Activated CD4-positive, alpha-beta T cell treated with anti-CD3 and anti-CD28 coated beads, Interleukin-2, amount 10 ng/mL, durations not matched to agents 24 days and 14 days (primary cell): ENCODE data around the gene VPREB3. TPM values are rescaled to one million over a fixed set of nuclear protein-coding genes. Genes with fewer than 3 reads are reported as not detected.
"Not testable (repeated sequence)": the region's sequence is repeated elsewhere in the genome, so short reads cannot be mapped to it uniquely, and the experiment has no call there.

Experiments used
- DNase-seq: peaks from one replicate; pipeline ENCODE4 v3.0.0; 2022
- H3K27ac Mint-ChIP-seq: one replicate; pipeline ENCODE4 v1.8.0; 2022; ENCODE audit warnings: mild to moderate bottlenecking, mixed read lengths
- H3K27me3 Mint-ChIP-seq: one replicate; pipeline ENCODE4 v1.8.0; 2022; ENCODE audit warnings: mixed read lengths
- H3K36me3 Mint-ChIP-seq: one replicate; pipeline ENCODE4 v1.8.0; 2022; ENCODE audit warnings: low read depth, mild to moderate bottlenecking, mixed read lengths
- H3K4me1 Mint-ChIP-seq: one replicate; pipeline ENCODE4 v1.8.0; 2021; ENCODE audit warnings: mixed read lengths
- H3K4me3 Mint-ChIP-seq: one replicate; pipeline ENCODE4 v1.8.0; 2022; ENCODE audit warnings: mild to moderate bottlenecking, moderate library complexity, mixed read lengths
- H3K9me3 Mint-ChIP-seq: one replicate; pipeline ENCODE4 v1.8.0; 2021; ENCODE audit warnings: mixed read lengths
- intact Hi-C: fragments of 100-400 bp; cut with micrococcal nuclease; formaldehyde crosslinking; loops from one replicate; pipeline ENCODE4 v1.15.1; 2023
- total RNA-seq: library from RNA; stranded (reverse); gene quantifications from 2 replicates; pipeline ENCODE4 v1.2.3, GENCODE V29; 2022

Gene VPREB3
- total RNA-seq, 1 donor from 2014 or later = not detected

DNA sequence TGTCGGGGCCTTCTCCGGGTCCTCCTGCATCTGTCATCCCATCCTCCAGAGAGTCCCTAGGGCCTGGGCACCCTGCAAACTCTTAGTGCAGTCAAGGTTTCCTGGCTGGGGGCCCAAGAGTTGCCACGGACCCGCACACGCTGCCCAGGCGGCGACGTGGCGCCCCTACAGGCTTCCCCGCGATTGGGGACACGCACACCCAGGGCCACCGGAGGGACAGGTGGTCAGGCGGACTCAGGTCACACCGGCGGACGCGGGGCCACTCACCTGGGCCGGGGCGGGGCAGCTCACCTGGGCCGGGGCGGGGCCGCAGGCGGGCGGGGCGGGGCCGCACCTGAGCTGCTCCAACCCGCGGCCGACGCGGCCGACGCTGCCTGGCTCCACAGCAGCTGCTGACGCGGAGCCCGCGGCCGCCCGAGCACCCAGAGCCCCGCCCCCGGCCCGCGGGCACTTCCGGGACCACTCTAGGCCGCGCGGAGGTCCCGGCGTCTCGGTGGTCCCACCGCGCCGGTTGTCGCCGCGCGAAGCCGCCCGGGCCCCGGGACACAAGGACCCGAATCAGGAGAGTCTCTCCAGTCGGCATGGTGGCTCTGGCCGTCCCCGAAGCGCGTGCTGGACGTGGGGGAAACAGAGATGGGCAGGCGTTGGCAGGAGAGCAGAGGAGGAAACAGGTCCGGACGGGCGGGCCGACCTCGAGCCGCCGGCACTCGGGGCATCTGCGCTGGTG is 3.3 kb downstream of the VPREB3 start, which contains the start of gene ZNF70:
Gene ZNF70 (minus strand): TSS at position 399 of the 727 bp plus-strand sequence. CDS start 5,972 bp downstream, outside the sequence.
- intact Hi-C loops = loop anchor here (5.0 kb wide), 1 partner anchor 44 kb away; no protein-coding TSS in a partner anchor
- Mint-ChIP-seq H3K27ac (peak within 1 kb of the TSS; percentile 77), H3K4me3 (peak within 1 kb of the TSS; percentile 85), H3K27me3 (peaks cover 5% of the 10 kb centered on the region), H3K9me3 (no peaks in the 10 kb centered on the region), H3K4me1 (peaks cover 15% of the 10 kb centered on the region), H3K36me3 (peaks cover 2% of the 10 kb centered on the region)
- peak; percentile 95 for DNase-seq

DNA sequence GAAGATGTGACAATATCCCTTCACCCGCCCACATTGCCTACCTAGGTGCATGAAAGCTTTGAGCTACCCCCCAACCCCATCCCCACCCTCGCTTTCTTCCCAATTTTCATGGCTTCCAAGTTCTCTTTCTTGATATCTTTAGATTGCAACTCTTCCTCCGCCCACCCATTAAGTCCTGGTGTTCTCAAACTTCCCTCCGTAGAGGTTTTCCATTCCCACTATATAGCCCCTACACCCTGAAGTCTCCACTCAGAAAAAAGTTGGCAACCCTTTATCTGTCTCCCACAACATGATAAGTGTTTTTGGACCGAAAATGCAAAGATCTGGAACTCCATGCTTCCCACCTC is 3.9 kb downstream of the VPREB3 start:
- peak overlapping the region; percentile 77 for H3K27ac Mint-ChIP-seq
- H3K9me3 Mint-ChIP-seq = peaks cover under 1% of the 10 kb centered on the region
- peaks cover 15% of the 10 kb centered on the region for H3K4me1 Mint-ChIP-seq
- intact Hi-C loops = loop anchor here (5.0 kb wide), 1 partner anchor 43 kb away; no protein-coding TSS in a partner anchor
- H3K27me3 Mint-ChIP-seq = peaks cover 5% of the 10 kb centered on the region
- H3K4me3 Mint-ChIP-seq = peak overlapping the region; percentile 85
- no peak for DNase-seq
- H3K36me3 Mint-ChIP-seq = peaks cover 3% of the 10 kb centered on the region

DNA sequence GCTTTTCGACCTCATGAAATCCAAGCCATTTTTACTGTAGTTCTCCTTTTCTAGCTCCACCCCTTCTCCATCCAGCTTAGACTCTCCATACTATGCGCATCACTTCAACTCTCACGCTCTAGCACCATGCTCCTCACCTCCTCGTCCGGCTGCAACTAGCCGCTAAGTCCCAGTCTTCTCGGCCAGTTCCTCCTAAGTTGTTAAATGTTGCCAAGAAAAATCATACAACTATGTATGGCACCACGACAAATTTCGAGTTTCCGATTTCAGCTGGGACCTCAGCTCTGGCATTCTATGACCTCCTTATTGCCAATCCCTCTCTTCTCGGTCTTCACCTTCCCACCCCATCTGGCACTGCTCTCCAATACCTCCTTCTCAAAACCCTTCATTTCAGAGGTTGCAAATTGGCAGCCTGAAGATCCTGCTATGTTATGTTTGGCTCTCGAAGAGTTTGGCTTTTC is 4.4 kb downstream of the VPREB3 start:
- intact Hi-C loops = loop anchor here (5.0 kb wide), 1 partner anchor 43 kb away; no protein-coding TSS in a partner anchor
- peak overlapping the region; percentile 85 for H3K4me3 Mint-ChIP-seq

DNA sequence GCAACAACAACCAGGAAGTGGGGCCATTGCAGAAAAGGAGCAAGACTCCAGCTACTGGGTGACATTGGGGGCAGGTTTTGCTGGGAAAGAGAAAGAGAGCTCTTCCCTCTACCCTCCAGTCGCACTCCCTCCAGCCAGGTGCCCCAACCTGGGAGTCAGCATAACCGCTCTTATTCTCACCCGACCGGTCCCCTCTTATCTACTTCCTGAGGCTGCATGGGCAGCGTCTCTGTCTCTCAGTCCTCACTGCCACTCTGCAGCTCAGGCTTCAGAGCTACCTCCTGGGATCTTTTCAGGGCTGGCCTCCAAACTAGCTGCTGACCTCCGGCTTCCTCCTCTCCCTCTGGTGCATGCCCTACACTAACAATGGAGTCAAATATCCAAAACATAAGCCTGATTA is 8.4 kb downstream of the VPREB3 start:
- no peak overlapping the region for H3K4me3 Mint-ChIP-seq
- H3K4me1 Mint-ChIP-seq = peaks cover 12% of the 10 kb centered on the region

More for the DNA sequence above, 4.4 kb downstream of the VPREB3 start:
- H3K9me3 Mint-ChIP-seq = peaks cover 5% of the 10 kb centered on the region
- H3K27ac Mint-ChIP-seq = no peak overlapping the region
- H3K27me3 Mint-ChIP-seq = peaks cover 5% of the 10 kb centered on the region
- H3K36me3 Mint-ChIP-seq = peaks cover 7% of the 10 kb centered on the region
- no peak for DNase-seq
- H3K4me1 Mint-ChIP-seq = peaks cover 15% of the 10 kb centered on the region

DNA sequence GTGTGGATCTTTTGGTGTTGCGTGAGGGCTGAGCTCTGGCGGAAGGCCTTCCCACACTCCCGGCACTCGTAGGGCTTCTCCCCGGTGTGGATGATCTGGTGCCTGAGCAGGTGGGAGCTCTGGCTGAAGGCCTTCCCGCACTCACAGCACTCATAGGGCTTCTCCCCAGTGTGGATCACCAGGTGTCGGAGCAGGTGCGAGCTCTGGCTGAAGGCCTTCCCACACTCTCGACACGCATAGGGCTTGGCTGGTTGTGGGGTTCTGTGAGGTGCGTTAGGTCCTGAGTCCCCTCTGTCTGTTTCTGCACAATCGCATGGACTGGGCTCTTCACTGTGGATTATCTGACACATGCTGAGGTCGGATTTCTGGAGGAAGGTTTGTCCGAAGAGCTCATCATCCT is 9.7 kb downstream of the VPREB3 start:
- Mint-ChIP-seq H3K36me3 (peaks cover 24% of the 10 kb centered on the region), H3K27me3 (no peaks in the 10 kb centered on the region), H3K4me3 (no peak overlapping the region), H3K4me1 (no peaks in the 10 kb centered on the region), H3K27ac (no peak overlapping the region), H3K9me3 (peaks cover 6% of the 10 kb centered on the region)
- DNase-seq = no peak
- intact Hi-C loops = no loop called here

More for the DNA sequence above, 8.4 kb downstream of the VPREB3 start:
- H3K36me3 Mint-ChIP-seq = peaks cover 24% of the 10 kb centered on the region
- intact Hi-C loops = no loop called here
- peaks cover 5% of the 10 kb centered on the region for H3K27me3 Mint-ChIP-seq
- no peak overlapping the region for H3K27ac Mint-ChIP-seq
- H3K9me3 Mint-ChIP-seq = peaks cover 6% of the 10 kb centered on the region
- no peak for DNase-seq

DNA sequence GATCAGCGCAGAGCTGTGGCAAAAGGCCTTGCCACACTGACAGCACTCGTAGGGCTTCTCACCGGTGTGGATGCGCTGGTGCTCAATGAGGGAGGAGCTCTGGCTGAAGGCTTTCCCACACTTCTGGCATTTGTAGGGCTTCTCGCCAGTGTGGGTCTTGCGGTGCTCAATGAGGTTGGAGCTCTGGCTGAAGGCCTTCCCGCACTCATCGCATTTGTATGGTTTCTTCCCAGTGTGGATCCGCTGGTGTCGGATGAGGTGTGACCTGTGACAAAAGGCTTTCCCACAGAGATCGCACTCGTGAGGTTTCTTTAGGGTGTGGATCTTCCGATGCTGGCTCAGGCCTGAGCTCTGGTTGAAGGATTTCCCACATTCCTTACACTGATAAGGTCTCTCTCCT is 10.2 kb downstream of the VPREB3 start:
- no peak overlapping the region for H3K4me3 Mint-ChIP-seq
- no peaks in the 10 kb centered on the region for H3K4me1 Mint-ChIP-seq
- no peak for DNase-seq
- H3K36me3 Mint-ChIP-seq = peaks cover 24% of the 10 kb centered on the region
- H3K27me3 Mint-ChIP-seq = no peaks in the 10 kb centered on the region
- no peak overlapping the region for H3K27ac Mint-ChIP-seq
- peaks cover 6% of the 10 kb centered on the region for H3K9me3 Mint-ChIP-seq
- intact Hi-C loops = no loop called here

DNA sequence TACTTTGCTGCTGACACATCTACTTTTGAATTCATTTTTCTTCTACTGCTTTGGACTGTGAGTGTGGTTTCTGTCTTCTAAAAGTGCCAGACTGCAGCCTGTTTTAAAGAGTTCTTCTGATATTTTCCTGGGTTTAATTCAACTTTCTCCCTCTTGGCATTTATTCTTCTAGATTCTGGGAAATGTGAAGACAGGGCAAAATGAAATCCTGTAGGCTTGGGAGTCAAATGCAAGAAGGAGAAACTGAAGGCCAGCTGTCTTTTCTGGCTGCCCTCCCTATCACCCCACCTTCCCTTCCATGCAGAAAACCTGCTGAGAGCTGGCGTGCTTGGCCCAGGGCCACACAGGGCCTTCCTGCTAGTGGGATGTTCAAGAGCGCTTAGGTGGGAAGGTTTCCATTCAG is 10.9 kb downstream of the VPREB3 start:
- Mint-ChIP-seq H3K36me3 (peaks cover 24% of the 10 kb centered on the region), H3K27me3 (no peaks in the 10 kb centered on the region), H3K4me3 (no peak overlapping the region), H3K27ac (no peak overlapping the region), H3K4me1 (no peaks in the 10 kb centered on the region), H3K9me3 (peaks cover 6% of the 10 kb centered on the region)
- intact Hi-C loops = no loop called here
- DNase-seq = no peak

DNA sequence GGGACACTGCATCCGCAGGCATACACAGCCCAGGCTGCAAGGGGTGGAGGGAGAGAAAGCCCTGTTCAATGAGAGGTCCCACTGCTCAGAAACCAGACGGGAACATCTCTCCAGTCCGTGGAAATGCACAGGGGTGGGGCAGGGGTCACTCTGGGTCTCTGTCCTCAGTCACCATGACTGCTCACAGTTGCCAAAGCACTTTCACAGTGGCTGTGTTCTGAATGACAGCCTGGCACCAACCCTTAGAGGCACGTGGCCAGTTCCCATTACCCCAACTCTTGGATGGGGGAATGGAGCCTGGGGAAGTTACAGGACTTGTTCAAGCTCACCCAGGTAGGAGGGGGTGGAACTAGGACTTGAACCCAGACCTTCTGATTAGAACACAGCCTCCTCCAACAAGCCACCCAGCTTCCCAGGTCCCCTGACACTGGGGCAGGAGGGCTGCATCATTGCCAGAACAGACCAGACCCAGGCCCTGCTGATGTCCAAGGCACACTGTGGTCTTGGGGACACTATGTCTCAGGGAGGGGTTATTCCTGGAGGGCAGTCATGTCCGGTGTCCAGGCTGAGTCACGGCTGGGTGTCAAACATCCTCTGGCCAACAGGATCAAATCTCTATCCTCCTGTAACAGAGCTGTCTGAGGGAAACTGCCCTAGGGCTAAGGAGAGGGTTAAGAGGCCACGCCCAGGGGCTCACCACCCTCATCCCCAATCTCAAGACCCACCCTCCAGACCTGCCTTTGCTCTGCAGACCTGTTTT is 11.5 kb downstream of the VPREB3 start:
- H3K27ac Mint-ChIP-seq = no peak overlapping the region
- intact Hi-C loops = no loop called here
- H3K4me3 Mint-ChIP-seq = no peak overlapping the region
- DNase-seq = no peak
- H3K36me3 Mint-ChIP-seq = peaks cover 24% of the 10 kb centered on the region
- H3K4me1 Mint-ChIP-seq = no peaks in the 10 kb centered on the region
- peaks cover 6% of the 10 kb centered on the region for H3K9me3 Mint-ChIP-seq
- no peaks in the 10 kb centered on the region for H3K27me3 Mint-ChIP-seq

DNA sequence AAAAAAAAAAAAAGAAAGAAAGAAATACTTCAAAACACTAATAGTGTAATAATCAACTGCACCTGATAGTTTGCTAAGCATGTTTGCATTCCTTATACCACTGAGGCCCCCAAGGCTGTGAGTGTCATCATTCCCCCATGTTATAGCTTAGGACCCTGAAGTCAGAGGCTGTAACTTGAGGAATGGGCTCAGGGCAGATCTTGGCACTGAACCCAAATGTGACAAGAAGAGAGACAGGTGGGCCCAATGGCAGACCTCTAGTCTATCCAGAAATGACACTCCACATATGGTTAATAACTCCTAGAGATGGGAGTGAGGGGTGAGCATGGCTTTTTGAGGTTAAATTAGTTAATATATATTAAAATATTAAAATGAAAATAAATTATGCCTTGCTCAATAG is 16.5 kb downstream of the VPREB3 start:
- no peak for DNase-seq
- intact Hi-C loops = no loop called here
- no peak overlapping the region for H3K4me3 Mint-ChIP-seq
- peaks cover 3% of the 10 kb centered on the region for H3K27me3 Mint-ChIP-seq
- H3K4me1 Mint-ChIP-seq = no peaks in the 10 kb centered on the region
- H3K27ac Mint-ChIP-seq = no peak overlapping the region
- H3K9me3 Mint-ChIP-seq = no peaks in the 10 kb centered on the region
- no peaks in the 10 kb centered on the region for H3K36me3 Mint-ChIP-seq

DNA sequence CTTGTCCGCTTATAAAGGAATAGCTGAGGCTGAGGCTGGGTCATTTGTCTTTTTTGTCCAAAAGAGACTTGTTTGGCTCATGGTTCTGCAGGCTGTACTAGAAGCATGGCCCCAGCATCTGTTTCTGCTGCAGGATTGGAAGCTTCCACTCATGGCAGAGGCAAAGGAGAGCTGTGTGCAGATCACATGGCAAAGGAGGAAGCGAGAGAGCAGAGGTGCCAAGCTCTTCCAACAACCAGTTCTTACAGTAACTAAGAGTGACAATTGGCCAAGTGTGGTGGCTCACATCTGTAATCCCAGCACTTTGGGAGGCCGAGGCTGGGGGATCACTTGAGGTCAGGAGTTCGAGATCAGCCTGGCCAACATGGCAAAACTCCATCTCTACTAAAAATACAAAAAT is 26.1 kb downstream of the VPREB3 start:
- H3K4me3 Mint-ChIP-seq, H3K27ac Mint-ChIP-seq, H3K4me1 Mint-ChIP-seq, H3K36me3 Mint-ChIP-seq, H3K27me3 Mint-ChIP-seq, intact Hi-C loops, DNase-seq, H3K9me3 Mint-ChIP-seq: not testable (repeated sequence)

DNA sequence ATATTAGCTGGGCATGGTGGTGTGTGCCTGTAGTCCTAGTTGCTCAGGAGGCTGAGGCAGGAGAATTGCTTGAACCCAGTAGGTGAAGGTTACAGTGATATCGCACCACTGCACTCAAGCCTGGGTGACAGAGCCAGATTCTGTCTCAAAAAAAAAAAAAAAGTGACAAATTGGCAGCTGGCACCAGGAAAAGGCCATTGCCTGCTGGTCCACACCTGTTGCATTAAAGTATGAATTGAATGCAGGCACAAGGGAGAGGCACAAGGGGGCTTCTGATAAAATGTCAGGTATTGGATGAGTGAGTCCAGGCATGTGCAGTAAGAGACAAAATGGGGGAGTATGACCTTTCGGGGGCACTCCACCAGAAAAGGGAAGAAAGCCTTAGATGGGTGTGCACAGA is 31.5 kb downstream of the VPREB3 start:
- H3K27ac Mint-ChIP-seq = no peak overlapping the region
- no peak for DNase-seq
- peaks cover 9% of the 10 kb centered on the region for H3K27me3 Mint-ChIP-seq
- intact Hi-C loops = no loop called here
- no peaks in the 10 kb centered on the region for H3K4me1 Mint-ChIP-seq
- no peak overlapping the region for H3K4me3 Mint-ChIP-seq
- no peaks in the 10 kb centered on the region for H3K36me3 Mint-ChIP-seq
- no peaks in the 10 kb centered on the region for H3K9me3 Mint-ChIP-seq

DNA sequence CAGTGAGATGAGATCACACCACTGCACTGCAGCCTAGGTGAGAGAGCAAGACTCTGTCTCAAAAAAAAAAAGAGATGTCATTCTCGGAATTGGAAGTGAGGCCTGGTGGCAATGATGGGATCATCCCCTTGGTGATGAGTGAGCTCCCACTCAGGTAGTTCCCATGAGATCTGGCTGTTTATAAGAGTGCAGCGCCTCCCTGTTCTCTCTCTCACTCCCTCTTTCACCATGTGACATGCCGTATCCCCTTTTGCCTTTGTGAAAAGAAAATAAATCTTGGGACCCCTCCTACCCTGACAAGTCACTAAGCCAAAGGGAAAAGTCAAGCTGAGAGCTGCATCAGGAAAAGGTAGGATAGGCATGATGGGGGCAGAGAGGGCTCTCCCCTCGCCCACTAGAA is 32.1 kb downstream of the VPREB3 start:
- Mint-ChIP-seq H3K27ac (no peak overlapping the region), H3K4me1 (peaks cover 2% of the 10 kb centered on the region), H3K4me3 (no peak overlapping the region), H3K36me3 (no peaks in the 10 kb centered on the region), H3K9me3 (no peaks in the 10 kb centered on the region), H3K27me3 (peaks cover 8% of the 10 kb centered on the region)
- no peak for DNase-seq
- intact Hi-C loops = no loop called here

DNA sequence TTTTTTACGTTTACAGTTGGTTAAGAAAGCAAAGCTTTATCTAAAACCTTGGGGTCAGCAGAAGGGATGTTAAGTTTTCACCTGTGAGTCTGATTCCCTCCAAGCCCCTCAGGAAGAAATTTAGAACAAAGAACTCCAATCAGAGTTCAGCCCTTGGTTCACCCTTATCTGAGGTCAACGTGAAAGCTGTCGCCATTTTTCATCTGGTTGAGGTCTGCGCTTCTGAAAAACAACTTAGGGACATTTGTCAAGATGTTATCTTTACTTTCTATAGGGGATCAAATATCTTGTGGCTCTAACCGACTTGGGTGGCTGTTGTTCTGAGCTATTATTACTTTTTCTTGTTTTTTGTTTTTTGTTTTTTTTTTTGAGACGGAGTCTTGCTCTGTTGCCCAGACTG is 33.4 kb downstream of the VPREB3 start:
- H3K4me3 Mint-ChIP-seq = no peak overlapping the region
- no peak for DNase-seq
- H3K27me3 Mint-ChIP-seq = peaks cover 3% of the 10 kb centered on the region
- H3K27ac Mint-ChIP-seq = no peak overlapping the region
- H3K36me3 Mint-ChIP-seq = peaks cover 1% of the 10 kb centered on the region
- intact Hi-C loops = no loop called here
- peaks cover 4% of the 10 kb centered on the region for H3K4me1 Mint-ChIP-seq
- H3K9me3 Mint-ChIP-seq = no peaks in the 10 kb centered on the region
